ENCODE measurements around the gene SPOCD1. TPM values are rescaled to one million over a fixed set of nuclear protein-coding genes. Genes with fewer than 3 reads are reported as not detected.

The SPOCD1 gene
- total and polyA plus RNA-seq, 2 experiments from 2014 or later: 0.73 to 1.3 TPM

- TF ChIP-seq REST (IDR thresholded peaks at IDR 0.05; ENCODE audit: unreplicated experiment) (no peak), ETS1 (IDR thresholded peaks at IDR 0.05) (no peak), NANOG (IDR thresholded peaks at IDR 0.05; ENCODE audit: borderline replicate concordance) (no peak), CTCF (conservative IDR thresholded peaks at IDR 0.05; ENCODE audit: low read depth in 2 of 2) (no peak), EZH2phosphoT487 (IDR thresholded peaks at IDR 0.05; ENCODE audit: unreplicated experiment) (no peak), JUNB (IDR thresholded peaks at IDR 0.05; ENCODE audit: unreplicated experiment) (no peak), ZNF114 (CRISPR knock-in tag; IDR thresholded peaks at IDR 0.05) (no peak), EZH2 (IDR thresholded peaks at IDR 0.05; ENCODE audit: low read depth, unreplicated experiment) (no peak), ZNF331 (CRISPR knock-in tag; IDR thresholded peaks at IDR 0.05; ENCODE audit: low read depth) (no peak), CREB1 (CRISPR knock-in tag; IDR thresholded peaks at IDR 0.05; ENCODE audit: low read depth) (no peak)
Measured at GRCh38 chr1:31790140-31790539, 25.7 kb downstream of the SPOCD1 start (continued).

- H3K27ac Mint-ChIP-seq: no peak overlapping the region
- no peaks in the 10 kb centered on the region for H3K9me2 ChIP-seq (ENCODE audit: insufficient read depth)
- no peaks in the 10 kb centered on the region for H3K36me3 ChIP-seq (ENCODE audit: insufficient read depth)
- peak overlapping the region; percentile 100; the same call in 1 of the 2 replicates for H2AFZ ChIP-seq
- peak overlapping the region; percentile 94 for H3K4me2 ChIP-seq
- peak overlapping the region; percentile 92 for H3K4me3 Mint-ChIP-seq
- H3K27me3 ChIP-seq (ENCODE audit: insufficient read depth): no peaks in the 10 kb centered on the region
- H3K4me1 Mint-ChIP-seq: peaks cover 8% of the 10 kb centered on the region
- no peaks in the 10 kb centered on the region for H4K20me1 ChIP-seq (replicated peaks; ENCODE audit: insufficient read depth)
- DNase-seq (ENCODE audit: low spot score) (peak; percentile 97), ATAC-seq (peak; percentile 81)
- H3K9me3 Mint-ChIP-seq: no peaks in the 10 kb centered on the region
- H3K4me3 ChIP-seq: peak overlapping the region; percentile 83
- TF ChIP-seq ZNF331 (CRISPR knock-in tag; IDR thresholded peaks at IDR 0.05; ENCODE audit: low read depth) (no peak), CTCF (conservative IDR thresholded peaks at IDR 0.05; ENCODE audit: low read depth in 2 of 2) (peak; percentile 80 to 99), EZH2phosphoT487 (IDR thresholded peaks at IDR 0.05; ENCODE audit: unreplicated experiment) (no peak), ETS1 (IDR thresholded peaks at IDR 0.05) (no peak)
- H3K36me3 Mint-ChIP-seq (ENCODE audit: low read depth): no peaks in the 10 kb centered on the region
- peaks cover 5% of the 10 kb centered on the region for H3K4me1 ChIP-seq (ENCODE audit: insufficient read depth)
- peaks cover 18% of the 10 kb centered on the region for H3K27me3 Mint-ChIP-seq (ENCODE audit: insufficient read depth, low read depth, poor library complexity)
- no peaks in the 10 kb centered on the region for H3K79me2 ChIP-seq (replicated peaks; ENCODE audit: insufficient read depth)
- no peak overlapping the region for H3K27ac ChIP-seq (ENCODE audit: low read depth)
- H3F3A ChIP-seq (replicated peaks; ENCODE audit: low read depth): 0 out of 2 replicates have a peak, but pooled peaks cover 10% of the 10 kb centered on the region
Measured at GRCh38 chr1:31789259-31790065, 26.4 kb downstream of the SPOCD1 start.

All from GM23338 (cell line).